Astrocyte of the spinal cord (primary cell): Measurements from ENCODE around the gene ATN1.

Source experiments
- DNase-seq: peaks from one replicate; pipeline ENCODE4 v3.0.0; 2011; ENCODE audit warnings: low read depth, low spot score
- H3K4me3 ChIP-seq: 2 replicates; pipeline ENCODE4 v1.5.1; 2011; ENCODE audit warnings: low read depth, mild to moderate bottlenecking, low read length, moderate library complexity
- CTCF ChIP-seq: IDR thresholded peaks from 2 replicates; pipeline ENCODE4 v1.5.1; 2012; ENCODE audit warnings: low read depth, mild to moderate bottlenecking, low read length, inconsistent platforms
- in situ Hi-C: cut with HindIII; loops from 2 replicates; pipeline ENCODE4 v1.10.0; 2017; ENCODE audit warnings: low sequenced_read_pairs

The ATN1 gene

GRCh38 chr12:6957151-6957701 is 29.5 kb downstream of the ATN1 start:
- no peak overlapping the region for H3K4me3 ChIP-seq
- in situ Hi-C loops: no loop called here
- DNase-seq: no peak
- TF ChIP-seq CTCF: no peak

DNA sequence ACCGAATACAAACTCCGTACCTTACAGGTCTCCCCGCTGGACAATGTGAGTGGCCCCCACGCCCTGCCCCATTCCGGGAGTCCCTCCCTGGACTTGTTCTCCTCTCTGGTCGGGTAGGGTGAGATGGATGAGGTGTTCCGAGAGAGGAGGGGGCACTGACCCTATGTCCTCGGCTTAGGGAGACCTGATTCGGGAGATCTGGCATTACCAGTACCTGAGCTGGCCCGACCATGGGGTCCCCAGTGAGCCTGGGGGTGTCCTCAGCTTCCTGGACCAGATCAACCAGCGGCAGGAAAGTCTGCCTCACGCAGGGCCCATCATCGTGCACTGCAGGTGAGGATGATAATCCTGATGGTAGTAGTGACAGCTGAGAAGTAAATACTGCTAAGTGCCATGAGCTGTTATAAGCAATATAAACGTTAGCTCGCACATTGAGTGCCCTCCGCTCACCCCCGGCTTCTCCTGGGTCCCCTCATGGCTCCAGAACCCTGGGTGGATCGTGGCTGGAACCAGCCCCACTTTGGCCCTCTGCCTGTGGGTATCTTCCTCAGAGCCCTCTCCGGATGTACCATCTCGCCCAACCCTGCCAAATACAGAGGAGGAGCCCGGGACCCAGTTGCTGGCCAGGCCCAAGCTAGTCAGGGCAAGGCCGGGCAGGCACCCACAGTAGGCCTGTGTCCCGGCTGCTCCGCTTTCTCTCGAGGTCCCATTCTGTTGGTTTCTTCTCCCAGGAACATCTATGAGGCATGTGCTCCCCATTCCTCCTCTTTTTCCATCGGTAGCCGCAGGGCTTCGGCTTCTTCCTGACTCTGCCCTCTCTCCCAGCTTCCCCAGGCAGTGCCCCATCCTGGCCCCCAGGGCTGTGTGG is 30.2 kb downstream of the ATN1 start:
- H3K4me3 ChIP-seq: no peak overlapping the region
- TF ChIP-seq CTCF: no peak
- in situ Hi-C loops: no loop called here
- no peak for DNase-seq

DNA sequence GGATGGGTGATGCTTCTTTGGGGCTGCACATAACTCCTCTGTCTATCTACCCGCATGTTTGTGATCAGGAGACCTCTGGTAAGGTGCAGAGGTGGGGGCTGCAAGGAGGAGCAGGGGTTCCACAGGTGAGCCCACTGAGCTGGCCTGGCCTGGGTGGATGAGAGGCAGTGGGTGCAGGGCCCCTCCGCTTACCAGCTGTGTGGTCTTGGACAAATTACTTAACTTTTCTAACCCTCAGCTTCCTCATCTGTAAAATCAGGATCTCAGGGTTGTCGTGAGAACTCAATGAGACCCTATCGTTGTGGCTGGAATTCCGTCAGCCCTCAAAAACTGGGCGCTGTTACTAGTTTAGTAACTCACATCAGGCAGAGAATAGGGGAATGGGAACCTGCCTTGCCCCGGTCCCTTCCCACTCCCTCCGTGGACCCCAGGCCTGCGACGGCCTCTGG is 30.9 kb downstream of the ATN1 start:
- DNase-seq: no peak
- no peak for TF ChIP-seq CTCF
- H3K4me3 ChIP-seq: no peak overlapping the region
- in situ Hi-C loops: no loop called here

DNA sequence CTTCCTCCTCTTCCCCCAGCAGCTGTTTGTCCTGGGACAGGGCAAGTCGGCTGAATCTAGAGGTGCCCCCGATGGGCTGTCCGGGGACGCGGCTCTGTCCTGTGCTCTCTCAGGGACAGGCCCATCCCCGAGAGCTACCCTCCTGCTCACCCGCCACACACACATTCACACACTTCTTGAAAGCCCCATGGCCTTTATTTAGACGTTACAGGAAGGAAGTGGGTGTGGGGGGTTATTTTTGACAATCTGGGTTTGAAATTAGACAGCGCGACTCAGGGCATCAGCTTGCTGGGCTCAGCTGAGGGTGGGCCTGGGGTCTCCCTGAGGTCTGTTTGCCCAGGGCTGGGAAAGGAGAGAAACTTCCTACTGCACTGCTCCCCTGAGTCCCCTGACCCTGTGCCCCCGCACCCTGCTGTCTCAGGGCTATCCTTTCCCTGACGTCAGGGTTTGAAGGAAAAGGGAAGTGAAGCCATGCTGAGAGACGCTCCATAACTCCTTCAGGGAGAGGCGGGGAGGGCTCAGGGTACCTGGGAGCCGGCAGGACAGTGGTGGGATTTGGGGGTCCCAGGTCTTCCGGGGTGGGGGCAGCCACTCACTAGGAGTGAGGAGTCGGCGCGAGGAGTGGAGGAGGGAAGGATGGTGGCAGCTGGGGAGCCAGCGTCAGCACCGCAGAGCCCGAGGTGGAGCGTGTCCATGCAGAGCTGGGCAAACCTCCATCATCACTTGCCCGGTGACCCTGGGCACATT is 31.5 kb downstream of the ATN1 start:
- in situ Hi-C loops: no loop called here
- DNase-seq: no peak
- no peak overlapping the region for H3K4me3 ChIP-seq
- TF ChIP-seq CTCF: no peak

- H3K4me3 ChIP-seq: no peak overlapping the region
- in situ Hi-C loops: no loop called here
- no peak for DNase-seq
- no peak for TF ChIP-seq CTCF
Measured at GRCh38 chr12:6959805-6960592, 32.2 kb downstream of the ATN1 start.
